GM18520 (cell line): ENCODE measurements around the gene SLIT2.

Source experiments
- ATAC-seq: cut with Tn5 transposase; IDR thresholded peaks from one replicate; pipeline ENCODE4 v1.9.1; 2021; ENCODE audit not compliant: unreplicated experiment

The SLIT2 gene

GRCh38 chr4:20251796-20252655 lies at the start of gene SLIT2:
SLIT2 (plus strand) TSS chr4:20251905; CDS start chr4:20253816, 1,911 bp downstream.
- ATAC-seq, result no peak

DNA sequence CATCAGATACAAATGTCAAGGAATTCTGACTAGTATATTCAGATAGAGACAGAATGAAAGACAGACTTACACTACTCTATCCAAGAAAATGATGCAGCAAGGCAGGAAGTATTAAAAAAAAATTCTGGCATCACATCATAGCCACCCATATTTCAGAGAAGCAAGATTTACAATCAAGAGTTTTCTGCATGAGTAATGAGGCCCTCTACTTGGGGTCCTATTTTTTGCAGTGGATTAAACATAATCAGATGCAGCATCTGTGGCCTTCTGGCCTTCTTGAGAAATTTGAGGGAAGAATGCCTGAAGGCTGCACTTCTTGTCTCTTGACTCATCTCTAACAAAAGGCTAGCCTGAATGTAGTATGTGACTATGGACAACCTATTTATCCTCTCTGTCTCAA lies 48.2 kb upstream of the SLIT2 start:
- ATAC-seq, result no peak

GRCh38 chr4:20217521-20217920 lies 34.2 kb upstream of the SLIT2 start:
- ATAC-seq, result no peak

DNA sequence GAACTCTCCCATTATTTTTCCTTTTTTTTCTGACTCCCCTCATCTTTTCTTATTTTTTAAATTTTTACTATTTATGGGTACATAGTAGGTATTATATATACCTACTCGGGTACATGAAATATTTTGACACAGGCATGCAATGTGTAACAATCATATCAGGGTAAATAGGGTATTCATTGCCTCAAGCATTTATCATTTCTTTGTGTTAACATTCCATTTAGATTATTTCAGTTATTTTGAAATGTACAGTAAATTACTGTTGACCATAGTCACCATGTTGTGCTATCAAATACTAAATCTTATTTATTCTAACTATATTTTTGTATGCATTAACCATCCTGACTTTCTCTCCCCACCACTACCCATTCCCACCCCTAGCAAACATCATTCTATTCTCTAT lies 33.8 kb upstream of the SLIT2 start:
- ATAC-seq, result no peak

DNA sequence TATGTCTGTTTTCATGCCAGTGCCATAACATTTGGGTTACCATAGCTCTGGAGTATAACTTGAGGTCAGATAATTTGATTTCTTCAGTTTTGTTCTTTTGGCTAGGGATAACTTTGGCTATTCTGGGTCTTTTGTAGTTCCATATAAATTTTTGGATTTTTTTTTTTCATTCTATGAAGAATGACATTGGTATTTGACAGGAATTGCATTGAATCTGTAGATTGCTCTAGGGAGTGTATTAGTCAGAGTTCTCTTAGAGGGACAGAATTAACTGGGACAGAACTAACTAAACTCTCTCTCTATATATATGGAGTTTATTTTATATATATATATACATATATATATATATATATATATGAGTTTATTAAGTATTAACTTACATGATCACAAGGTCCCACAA lies 32.2 kb upstream of the SLIT2 start:
- no peak for ATAC-seq

GRCh38 chr4:20237894-20238537 lies 13.7 kb upstream of the SLIT2 start:
- ATAC-seq, result no peak

DNA sequence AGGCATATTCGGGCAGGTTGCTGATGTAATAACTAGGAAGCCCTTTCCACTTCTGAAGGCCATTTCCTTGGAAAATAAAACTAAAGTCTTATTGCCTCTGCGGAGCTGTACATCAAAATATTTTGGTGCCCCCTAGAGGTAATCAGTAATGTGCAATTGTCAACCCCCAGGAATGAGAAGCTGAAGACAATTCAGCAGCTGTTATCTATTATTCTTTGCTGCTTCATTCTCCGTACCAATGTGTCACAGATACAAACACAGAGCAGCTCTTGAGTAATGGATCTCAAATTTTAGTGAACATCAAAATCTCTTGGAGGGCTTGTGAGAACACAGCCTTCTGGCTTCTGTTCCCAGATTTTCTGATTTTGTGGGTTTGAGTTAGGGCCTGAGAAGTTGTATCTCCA lies 3.5 kb upstream of the SLIT2 start:
- no peak for ATAC-seq

DNA sequence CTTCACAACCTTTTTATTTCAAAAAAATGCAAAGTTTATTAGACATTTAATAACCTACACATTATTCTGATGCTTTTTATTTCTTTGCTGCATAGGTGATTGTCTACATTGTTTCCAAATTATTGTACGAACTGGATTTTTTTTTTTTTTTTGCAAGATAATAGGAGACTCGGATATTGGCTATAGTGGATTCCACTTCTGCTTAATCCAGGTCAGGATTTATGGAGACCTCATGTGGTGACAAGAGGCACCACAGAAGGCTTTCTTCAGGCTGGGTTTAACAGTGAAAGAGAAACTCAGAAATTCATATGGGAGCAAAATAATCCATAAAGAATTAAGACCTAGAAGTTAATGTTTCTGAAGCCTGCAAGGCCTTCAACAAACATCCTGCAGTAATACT lies 2.4 kb upstream of the SLIT2 start:
- ATAC-seq, result no peak

DNA sequence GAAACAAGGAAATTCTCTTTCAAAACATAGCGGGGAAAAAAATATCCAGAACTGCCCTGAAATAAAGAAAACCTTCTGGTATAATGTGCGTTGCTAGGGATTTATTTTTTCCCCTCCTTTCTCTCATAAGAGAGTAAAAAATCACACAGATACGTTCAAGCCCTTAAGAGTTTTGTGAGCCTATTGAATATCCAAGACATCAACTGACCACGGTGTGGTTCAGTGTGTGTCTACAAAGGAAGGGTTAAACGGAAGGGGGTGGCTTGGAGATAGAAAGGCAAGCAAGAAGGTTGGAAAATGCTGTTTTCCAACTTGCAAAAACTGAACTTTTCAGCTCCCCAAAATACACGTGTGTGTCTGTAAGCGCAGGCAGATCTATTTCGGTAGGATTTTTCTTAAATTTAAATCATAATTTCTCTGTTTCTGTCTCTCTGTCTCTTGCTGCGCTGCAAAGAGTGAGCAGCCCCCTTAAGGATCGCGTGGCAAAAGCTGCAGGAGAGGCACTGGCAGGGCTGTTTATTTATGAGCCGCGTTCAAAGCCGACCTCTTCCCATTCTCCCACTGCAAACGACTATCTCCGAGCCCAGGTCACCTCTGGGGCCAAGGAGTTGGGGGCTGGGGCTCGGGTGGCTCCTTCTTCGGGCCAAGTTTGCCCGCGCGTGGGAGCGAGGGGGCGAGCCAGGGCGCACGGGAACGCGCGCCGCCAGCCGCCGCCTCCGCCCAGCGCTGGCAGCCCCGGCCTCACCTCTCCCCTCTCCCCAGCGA lies 492 bp upstream of the SLIT2 start:
- ATAC-seq, result no peak

- ATAC-seq, result no peak
Observed at GRCh38 chr4:20252656-20253282, 1.1 kb downstream of the SLIT2 start.

DNA sequence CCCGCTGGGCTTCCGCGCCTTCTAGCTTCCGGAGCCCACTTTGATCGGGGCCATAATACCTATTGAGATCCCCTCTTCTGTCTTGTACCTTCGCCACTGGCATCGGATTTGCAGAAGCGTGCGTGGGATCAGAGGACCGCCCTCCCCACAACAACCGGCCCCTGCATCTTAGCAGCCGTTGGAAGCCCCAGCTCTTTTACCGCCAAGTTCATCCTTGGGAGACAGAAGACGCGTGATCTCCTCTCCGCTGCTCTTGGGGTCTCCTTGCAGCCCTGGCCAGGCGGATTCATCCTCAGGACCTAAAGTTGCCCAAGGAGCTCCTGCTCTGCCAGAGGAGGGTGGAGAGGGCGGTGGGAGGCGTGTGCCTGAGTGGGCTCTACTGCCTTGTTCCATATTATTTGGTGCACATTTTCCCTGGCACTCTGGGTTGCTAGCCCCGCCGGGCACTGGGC lies 1.6 kb downstream of the SLIT2 start:
- no peak for ATAC-seq

- ATAC-seq, result no peak
Observed at GRCh38 chr4:20253735-20254409, 2.2 kb downstream of the SLIT2 start.

- ATAC-seq, result no peak
Observed at GRCh38 chr4:20254511-20255250, 3.0 kb downstream of the SLIT2 start.

DNA sequence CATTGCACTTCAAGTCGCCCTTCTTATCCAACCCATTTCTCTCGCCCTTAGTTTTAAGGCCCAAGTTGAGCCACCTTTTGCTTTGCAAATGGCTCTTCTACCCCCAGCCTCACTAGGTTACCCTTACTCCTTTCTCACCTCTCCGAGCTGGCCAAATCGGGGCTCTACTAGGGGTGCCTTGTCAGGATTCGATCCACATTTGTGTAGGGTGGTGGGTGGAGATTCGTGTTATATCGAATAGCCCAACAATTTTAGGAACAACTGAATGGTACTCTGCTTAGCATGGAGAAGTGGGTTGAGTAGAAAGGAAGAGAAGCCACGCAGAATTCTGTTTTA lies 3.5 kb downstream of the SLIT2 start:
- ATAC-seq, result no peak

DNA sequence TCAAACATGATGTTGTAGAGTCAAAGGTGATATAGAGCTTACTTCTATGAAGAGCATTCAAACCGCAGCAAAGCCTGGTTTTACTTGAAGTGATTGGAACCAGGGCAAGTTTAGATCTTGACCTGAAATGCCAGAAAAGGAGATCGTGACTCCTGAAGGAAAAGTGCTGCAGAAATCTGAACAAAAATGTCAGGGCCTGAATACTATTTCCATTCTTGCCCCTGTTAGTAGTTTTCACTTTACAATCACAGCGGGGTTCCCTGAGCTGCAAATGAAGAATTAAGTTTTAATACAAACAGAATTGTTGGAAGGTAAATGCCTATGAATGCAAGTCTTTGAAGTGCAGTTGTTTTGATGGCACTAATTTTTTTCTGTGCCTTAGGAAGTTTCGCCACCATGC lies 4.1 kb downstream of the SLIT2 start:
- ATAC-seq, result no peak

DNA sequence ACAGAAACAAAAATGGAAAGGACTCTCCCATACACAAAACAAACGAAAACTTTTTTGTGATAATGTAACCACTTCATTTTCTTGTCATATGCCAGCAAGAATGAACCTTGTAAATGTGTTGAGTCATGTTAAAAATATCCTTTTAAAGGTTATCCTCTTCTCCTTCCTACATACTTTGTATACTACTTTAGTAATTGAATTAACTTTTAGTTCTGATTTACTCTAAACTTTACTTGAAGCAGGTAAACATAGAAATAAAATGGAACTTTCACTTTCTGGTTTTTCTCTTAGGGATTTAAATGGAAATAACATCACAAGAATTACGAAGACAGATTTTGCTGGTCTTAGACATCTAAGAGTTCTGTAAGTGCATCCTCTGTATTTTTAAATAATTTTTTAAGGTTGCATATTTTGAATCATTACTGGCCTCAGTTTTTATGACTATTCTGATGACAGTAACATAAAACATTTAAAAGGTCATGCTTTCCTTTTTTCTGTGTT lies 4.7 kb downstream of the SLIT2 start:
- no peak for ATAC-seq

- no peak for ATAC-seq
Observed at GRCh38 chr4:20259707-20260106, 8.0 kb downstream of the SLIT2 start.

- no peak for ATAC-seq
Observed at GRCh38 chr4:20260821-20261220, 9.1 kb downstream of the SLIT2 start.

DNA sequence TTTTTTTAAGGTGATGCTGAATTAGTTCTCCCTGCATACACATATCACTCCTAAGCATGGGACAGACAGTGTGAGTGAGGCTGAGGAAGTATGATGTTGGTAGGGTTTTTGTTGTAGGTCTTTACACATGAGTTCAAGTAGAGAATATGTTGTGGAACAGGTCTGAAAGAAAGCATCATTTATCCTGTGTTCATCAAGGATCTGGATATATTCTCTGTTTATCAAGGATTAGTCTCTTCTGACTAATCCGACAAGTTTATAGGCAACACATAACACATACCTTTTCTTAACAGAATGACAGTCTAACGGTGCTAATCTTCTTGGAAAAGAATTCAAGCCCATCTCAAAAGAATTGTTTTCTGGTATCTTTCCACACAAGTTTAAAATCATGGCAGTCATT lies 10.5 kb downstream of the SLIT2 start:
- no peak for ATAC-seq

GRCh38 chr4:20264688-20265087 lies 13.0 kb downstream of the SLIT2 start:
- no peak for ATAC-seq
